HG03108 (cell line): ENCODE results near the gene UPF1.

Experiments
- ATAC-seq: cut with Tn5 transposase; IDR thresholded peaks from one replicate; pipeline ENCODE4 v1.9.1; 2021; ENCODE audit warnings: moderate library complexity; ENCODE audit not compliant: unreplicated experiment

The UPF1 gene

GRCh38 chr19:18869781-18870530, 38.2 kb downstream of the UPF1 start:
- ATAC-seq, result no peak

- no peak for ATAC-seq
Observed at GRCh38 chr19:18870531-18871172, 38.9 kb downstream of the UPF1 start.

GRCh38 chr19:18871543-18871942, 39.8 kb downstream of the UPF1 start:
- no peak for ATAC-seq

GRCh38 chr19:18875726-18876125, 44.0 kb downstream of the UPF1 start:
- no peak for ATAC-seq

GRCh38 chr19:18876865-18877264, 45.1 kb downstream of the UPF1 start:
- no peak for ATAC-seq

- no peak for ATAC-seq
Observed at GRCh38 chr19:18878058-18878797, 46.5 kb downstream of the UPF1 start.

GRCh38 chr19:18878858-18879578, 47.3 kb downstream of the UPF1 start:
- ATAC-seq, result no peak

- no peak for ATAC-seq
Observed at GRCh38 chr19:18879579-18880373, 48.0 kb downstream of the UPF1 start.

GRCh38 chr19:18881491-18881890, 49.7 kb downstream of the UPF1 start:
- no peak for ATAC-seq

GRCh38 chr19:18883526-18884304, 52.0 kb downstream of the UPF1 start:
- ATAC-seq, result no peak

GRCh38 chr19:18886972-18887371, 55.2 kb downstream of the UPF1 start:
- no peak for ATAC-seq

GRCh38 chr19:18889949-18890745, 58.4 kb downstream of the UPF1 start:
- no peak for ATAC-seq

GRCh38 chr19:18893587-18894253, 62.0 kb downstream of the UPF1 start:
- ATAC-seq, result no peak

GRCh38 chr19:18894254-18895037, 62.7 kb downstream of the UPF1 start:
- ATAC-seq, result no peak

- no peak for ATAC-seq
Observed at GRCh38 chr19:18895038-18895823, 63.5 kb downstream of the UPF1 start.

- no peak for ATAC-seq
Observed at GRCh38 chr19:18895824-18896341, 64.1 kb downstream of the UPF1 start, which contains the start of gene CERS1. Gene CERS1, minus strand, starts transcription at chr19:18896158. Its CDS starts 86 bp downstream, at chr19:18896072.
